Spleen (tissue), 11 donors: ENCODE measurements around the gene CRYM. TPM values are rescaled to one million over a fixed set of nuclear protein-coding genes. Genes with fewer than 3 reads are reported as not detected.
"Not testable (repeated sequence)": the region's sequence is repeated elsewhere in the genome, so short reads cannot be mapped to it uniquely, and the experiment has no call there.

ENCODE experiments used
- DNase-seq: peaks from one replicate; pipeline ENCODE4 v3.0.0-alpha.2; 2020
- H3K27ac ChIP-seq, 8 donors: fragments of 200-600 bp; sonication (generic) in 7 of 8; 1 replicate in 4 of 8; 2 replicates in 4 of 8; pipeline versions ENCODE4 v1.5.0 to v1.8.0; 2016 to 2021; ENCODE audit warnings: inconsistent platforms in 4 of 8, mild to moderate bottlenecking in 4 of 8, moderate library complexity in 1 of 8
- H3K27me3 ChIP-seq, 7 donors: fragments of 200-600 bp; sonication (generic) in 6 of 7; replicated peaks in 1 of 7; 1 replicate in 4 of 7; 2 replicates in 3 of 7; pipeline versions ENCODE4 v1.5.0 to v1.8.0; 2016 to 2021; ENCODE audit warnings: inconsistent platforms in 3 of 7, mild to moderate bottlenecking in 1 of 7
- H3K36me3 ChIP-seq, 6 donors: fragments of 200-600 bp; sonication (generic) in 5 of 6; 1 replicate in 4 of 6; 2 replicates in 2 of 6; pipeline versions ENCODE4 v1.5.0 to v1.8.0; 2016 to 2021; ENCODE audit warnings: inconsistent platforms in 2 of 6
- H3K4me1 ChIP-seq, 6 donors: fragments of 200-600 bp; sonication (generic) in 5 of 6; 1 replicate in 3 of 6; 2 replicates in 3 of 6; pipeline versions ENCODE4 v1.5.0 to v1.8.0; 2016 to 2021; ENCODE audit warnings: inconsistent platforms in 3 of 6
- H3K4me3 ChIP-seq, 8 donors: fragments of 200-600 bp; sonication (generic) in 7 of 8; 1 replicate in 4 of 8; 2 replicates in 4 of 8; pipeline versions ENCODE4 v1.5.0 to v1.8.0; 2016 to 2021; ENCODE audit warnings: inconsistent platforms in 4 of 8, mild to moderate bottlenecking in 4 of 8, moderate library complexity in 2 of 8
- H3K9me3 ChIP-seq, 8 donors: fragments of 200-600 bp; sonication (generic) in 7 of 8; 1 replicate in 4 of 8; 2 replicates in 4 of 8; pipeline versions ENCODE4 v1.5.0 to v1.8.0; 2016 to 2021; ENCODE audit warnings: inconsistent platforms in 4 of 8
- CTCF ChIP-seq, 11 experiments: fragments of 200-600 bp in 7 of 11; fragments of 450-650 bp in 4 of 11; sonication (generic) in 4 of 11; IDR thresholded peaks in 8 of 11; conservative IDR thresholded peaks in 3 of 11; 1 replicate in 7 of 11; 2 replicates in 4 of 11; pipeline versions ENCODE4 v1.4.0 to v1.8.0; 2016 to 2021; ENCODE audit warnings: antibody characterized with exemption in 11 of 11, inconsistent platforms in 4 of 11, mild to moderate bottlenecking in 1 of 11
- POLR2A ChIP-seq, 3 donors: fragments of 450-650 bp; IDR thresholded peaks; one replicate each; pipeline ENCODE4 v1.5.1; 2017; ENCODE audit warnings: antibody characterized with exemption in 3 of 3, mild to moderate bottlenecking in 1 of 3
- POLR2AphosphoS5 ChIP-seq, 3 donors: sonication (generic); formaldehyde crosslinking; IDR thresholded peaks; one replicate each; pipeline ENCODE4 v1.5.1; 2017; ENCODE audit warnings: antibody characterized with exemption in 3 of 3
- WGBS, 5 donors: extraction: QIAGEN DNeasy Blood & Tissue Kit in 3 of 5; methylation state at CpG; one replicate each; pipeline versions ENCODE4 v1.1.5 to v1.1.7; 2013 to 2018; 5-methylcytosine and 5-hydroxymethylcytosine counted together
- intact Hi-C: fragments of 100-400 bp; cut with DNase I; formaldehyde crosslinking; loops from one replicate; pipeline ENCODE4 v1.15.0; 2023; ENCODE audit warnings: low total_unique reads
- polyA plus RNA-seq, 3 donors: library from polyadenylated mRNA; stranded (reverse); fragments of 200-250 nt; gene quantifications; one replicate each; pipeline ENCODE4 v1.2.1, GENCODE V29; 2013
- total RNA-seq, 7 donors: library from RNA; depleted of rRNA in 3 of 7; stranded (reverse); fragments of >200 nt in 3 of 7; fragmentation: NEBNext Ultra II Directional in 4 of 7; extraction: Animal tissue kit (Norgen Biotek cat#: 25700) in 4 of 7; gene quantifications; one replicate each; pipeline versions ENCODE4 v1.1.0 to v1.2.1, GENCODE V29; 2016 to 2021
- donor health status: healthy with polysubstance abuse.
- donor health status: DM: no; HTN: no; CAD: no; lungs with moderate emphysema.
- donor health status: DM: no; HTN: no; CAD: no.
- donor health status: Bipolar disorder and iron deficiency.
- donor health status: healthy.
- donor health status: DM: no; HTN: no; CAD: no.
- donor health status: DM: yes; HTN: yes; CAD: no.

CRYM gene
- total and polyA plus RNA-seq, 10 donors, result 0.22 to 1.5 (median 0.50) TPM; not detected in 3

- no peaks in the 10 kb centered on the region for H3K27me3 ChIP-seq
- no peak for DNase-seq
- no peak overlapping the region for H3K27ac ChIP-seq
- no peaks in the 10 kb centered on the region for H3K36me3 ChIP-seq
- intact Hi-C loops, result no loop called here
- 92 to 96% (median 93%) methylated on average over 6 of the region's 6 CpGs for WGBS, 5 donors
- H3K9me3 ChIP-seq, result no peaks in the 10 kb centered on the region
- H3K4me3 ChIP-seq, result no peak overlapping the region
- no peaks in the 10 kb centered on the region for H3K4me1 ChIP-seq
- no peak for TF ChIP-seq POLR2A (IDR thresholded peaks at IDR 0.05)
- TF ChIP-seq POLR2AphosphoS5 (IDR thresholded peaks at IDR 0.05), result no peak
- no peak for TF ChIP-seq CTCF (IDR thresholded peaks at IDR 0.05 in 8 of 11, conservative IDR thresholded peaks at IDR 0.05 in 3 of 11)
Observed at GRCh38 chr16:21321736-21322135, 43.6 kb upstream of the CRYM start.

- Histone ChIP-seq H3K27ac (no peak overlapping the region), H3K27me3 (no peaks in the 10 kb centered on the region), H3K36me3 (no peaks in the 10 kb centered on the region), H3K4me1 (no peaks in the 10 kb centered on the region), H3K9me3 (no peaks in the 10 kb centered on the region), H3K4me3 (no peak overlapping the region)
- WGBS, 5 donors, result 82 to 93% (median 87%) methylated on average over 1 of the region's 1 CpG
- DNase-seq, result no peak
- intact Hi-C loops, result no loop called here
- TF ChIP-seq CTCF (IDR thresholded peaks at IDR 0.05 in 8 of 11, conservative IDR thresholded peaks at IDR 0.05 in 3 of 11), result no peak
- TF ChIP-seq POLR2AphosphoS5 (IDR thresholded peaks at IDR 0.05), result no peak
Observed at GRCh38 chr16:21314339-21314738, 36.2 kb upstream of the CRYM start.

- WGBS, 5 donors, result 96 to 98% (median 97%) methylated on average over 12 to 25 of the region's 25 CpGs
- H3K36me3 ChIP-seq, H3K4me1 ChIP-seq, intact Hi-C loops, DNase-seq, H3K9me3 ChIP-seq, H3K27me3 ChIP-seq, H3K4me3 ChIP-seq, H3K27ac ChIP-seq: not testable (repeated sequence)
Observed at GRCh38 chr16:21312863-21313372, 34.8 kb upstream of the CRYM start.

GRCh38 chr16:21312046-21312445 is 34.0 kb upstream of the CRYM start:
- H3K9me3 ChIP-seq, H3K36me3 ChIP-seq, H3K4me3 ChIP-seq, H3K4me1 ChIP-seq, H3K27ac ChIP-seq, intact Hi-C loops, DNase-seq, H3K27me3 ChIP-seq: not testable (repeated sequence)
- 91 to 95% (median 92%) methylated on average over 18 of the region's 18 CpGs for whole genome bisulfite sequencing, 5 donors

- H3K27ac ChIP-seq, H3K36me3 ChIP-seq, DNase-seq, H3K27me3 ChIP-seq, H3K9me3 ChIP-seq, H3K4me3 ChIP-seq: not testable (repeated sequence)
- intact Hi-C loops, result loop anchor here (10.0 kb wide), 1 partner anchor 152 kb away; the partner anchor contains the start of genes DNAH3 and LDAF1
- 93 to 99% (median 95%) methylated on average over 5 of the region's 5 CpGs for WGBS, 5 donors
- peaks cover 0 to 12% (median 8%) of the 10 kb centered on the region in 6 donors for H3K4me1 ChIP-seq
Observed at GRCh38 chr16:21306712-21307111, 28.6 kb upstream of the CRYM start.
